SK-N-SH treated with all-trans-retinoic acid at 6 μM for 48 hours (cell line): ENCODE data around the gene BANP.

Source experiments
- ATAC-seq: fragments of 200-7000 bp; cut with Tn5 transposase; 3 replicates; pipeline ENCODE4 v1.9.1; 2020; ENCODE audit warnings: mild to moderate bottlenecking, moderate library complexity
- ARNTL ChIP-seq: fragments of 450-650 bp; formaldehyde crosslinking; IDR thresholded peaks from 2 replicates; pipeline ENCODE4 v1.5.0; 2020; ENCODE audit warnings: low read depth, mild to moderate bottlenecking, moderate library complexity, borderline replicate concordance
- BACH2 ChIP-seq: fragments of 250-450 bp; sonication (Bioruptor Pico); IDR thresholded peaks from 2 replicates; pipeline ENCODE4 v1.9.0; 2021; ENCODE audit warnings: mild to moderate bottlenecking, borderline replicate concordance
- CSDC2 ChIP-seq: fragments of 250-450 bp; sonication (Bioruptor Pico); IDR thresholded peaks from 2 replicates; pipeline ENCODE4 v1.5.0; 2020; ENCODE audit warnings: mild to moderate bottlenecking, moderate library complexity
- ESRRG ChIP-seq: fragments of 250-450 bp; sonication (Bioruptor Pico); IDR thresholded peaks from 2 replicates; pipeline ENCODE4 v1.6.1; 2021; ENCODE audit warnings: mild to moderate bottlenecking
- GLIS3 ChIP-seq: fragments of 250-450 bp; sonication (Bioruptor Pico); IDR thresholded peaks from 2 replicates; pipeline ENCODE4 v1.5.0; 2020; ENCODE audit warnings: mild to moderate bottlenecking, moderate library complexity
- ISL1 ChIP-seq: fragments of 250-450 bp; sonication (Bioruptor Pico); IDR thresholded peaks from 2 replicates; pipeline ENCODE4 v2.1.2; 2022; ENCODE audit warnings: mild to moderate bottlenecking, moderate library complexity
- OSR1 ChIP-seq: fragments of 250-450 bp; sonication (Bioruptor Pico); IDR thresholded peaks from 2 replicates; pipeline ENCODE4 v1.8.0; 2022; ENCODE audit warnings: moderate library complexity, mild to moderate bottlenecking, inconsistent platforms
- PATZ1 ChIP-seq: fragments of 250-450 bp; sonication (Bioruptor Pico); IDR thresholded peaks from 2 replicates; pipeline ENCODE4 v1.8.0; 2020; ENCODE audit warnings: mild to moderate bottlenecking, moderate library complexity, borderline replicate concordance
- PPARA ChIP-seq: fragments of 250-450 bp; sonication (Bioruptor Pico); IDR thresholded peaks from 2 replicates; pipeline ENCODE4 v1.5.0; 2020; ENCODE audit warnings: mild to moderate bottlenecking, borderline replicate concordance
- SNAI2 ChIP-seq: fragments of 250-450 bp; sonication (Bioruptor Pico); IDR thresholded peaks from 2 replicates; pipeline ENCODE4 v1.5.0; 2020; ENCODE audit warnings: mild to moderate bottlenecking, moderate library complexity
- TCF4 ChIP-seq: fragments of 250-450 bp; sonication (Bioruptor Pico); IDR thresholded peaks from 2 replicates; pipeline ENCODE4 v1.8.0; 2021; ENCODE audit warnings: mild to moderate bottlenecking, moderate library complexity, borderline replicate concordance
- TOX ChIP-seq: fragments of 250-450 bp; sonication (Bioruptor Pico); IDR thresholded peaks from 2 replicates; pipeline ENCODE4 v1.8.0; 2021; ENCODE audit warnings: mild to moderate bottlenecking, moderate library complexity, borderline replicate concordance
- ZC3H10 ChIP-seq: fragments of 250-450 bp; sonication (Bioruptor Pico); IDR thresholded peaks from 2 replicates; pipeline ENCODE4 v1.5.1; 2021; ENCODE audit warnings: mild to moderate bottlenecking, moderate library complexity
- ZFP3 ChIP-seq: fragments of 250-450 bp; sonication (Bioruptor Pico); IDR thresholded peaks from 2 replicates; pipeline ENCODE4 v1.5.0; 2020; ENCODE audit warnings: mild to moderate bottlenecking, moderate library complexity
- ZFP30 ChIP-seq: fragments of 450-650 bp; formaldehyde crosslinking; IDR thresholded peaks from 2 replicates; pipeline ENCODE4 v1.5.0; 2022; ENCODE audit warnings: mild to moderate bottlenecking, moderate library complexity
- ZNF70 ChIP-seq: fragments of 450-650 bp; formaldehyde crosslinking; IDR thresholded peaks from 2 replicates; pipeline ENCODE4 v1.5.0; 2020; ENCODE audit warnings: mild to moderate bottlenecking, moderate library complexity
- ZNF8 ChIP-seq: fragments of 450-650 bp; formaldehyde crosslinking; IDR thresholded peaks from 2 replicates; pipeline ENCODE4 v1.5.0; 2020; ENCODE audit warnings: mild to moderate bottlenecking, moderate library complexity
- TF ChIP-seq, protein P1 (sequence below): fragments of 250-450 bp; sonication (Bioruptor Pico); IDR thresholded peaks from 2 replicates; pipeline ENCODE4 v1.5.1; 2020; ENCODE audit warnings: low read depth, mild to moderate bottlenecking, moderate library complexity
- TF ChIP-seq, protein P2 (sequence below): fragments of 250-450 bp; sonication (Bioruptor Pico); IDR thresholded peaks from 2 replicates; pipeline ENCODE4 v1.5.1; 2021; ENCODE audit warnings: mild to moderate bottlenecking, moderate library complexity
- TF ChIP-seq, protein P3 (sequence below): fragments of 250-450 bp; sonication (Bioruptor Pico); IDR thresholded peaks from 2 replicates; pipeline ENCODE4 v1.5.0; 2020; ENCODE audit warnings: mild to moderate bottlenecking, moderate library complexity
- TF ChIP-seq, protein P4 (sequence below): fragments of 250-450 bp; sonication (Bioruptor Pico); IDR thresholded peaks from 2 replicates; pipeline ENCODE4 v1.8.0; 2021; ENCODE audit warnings: low read depth, mild to moderate bottlenecking, moderate library complexity, borderline replicate concordance

Gene BANP

DNA sequence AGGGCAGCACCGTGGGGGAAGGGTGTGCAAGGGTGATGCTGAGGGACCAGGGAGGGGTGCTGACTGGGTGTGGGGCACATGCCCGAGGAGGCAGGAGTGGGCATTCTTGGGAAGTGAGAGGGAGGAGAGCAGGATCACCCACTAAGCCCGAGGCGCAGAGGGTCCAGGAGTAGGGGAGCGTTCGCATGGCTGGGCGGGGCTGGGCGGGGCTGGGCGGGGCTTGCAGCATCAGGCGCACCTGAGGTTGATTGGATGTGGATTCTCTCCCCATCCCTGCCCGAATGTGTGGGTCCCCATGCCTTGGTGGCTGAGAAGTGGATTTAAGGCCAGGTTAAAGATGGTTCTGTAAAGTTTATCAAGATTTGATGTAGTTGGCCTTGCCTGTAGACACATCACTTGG, 14.2 kb downstream of the BANP start:
- ATAC-seq: no peak
- no peak for TF ChIP-seq ZNF70 (CRISPR knock-in tag)
- no peak for TF ChIP-seq CSDC2
- no peak for TF ChIP-seq OSR1 (CRISPR knock-in tag)
- TF ChIP-seq, protein P1, sequence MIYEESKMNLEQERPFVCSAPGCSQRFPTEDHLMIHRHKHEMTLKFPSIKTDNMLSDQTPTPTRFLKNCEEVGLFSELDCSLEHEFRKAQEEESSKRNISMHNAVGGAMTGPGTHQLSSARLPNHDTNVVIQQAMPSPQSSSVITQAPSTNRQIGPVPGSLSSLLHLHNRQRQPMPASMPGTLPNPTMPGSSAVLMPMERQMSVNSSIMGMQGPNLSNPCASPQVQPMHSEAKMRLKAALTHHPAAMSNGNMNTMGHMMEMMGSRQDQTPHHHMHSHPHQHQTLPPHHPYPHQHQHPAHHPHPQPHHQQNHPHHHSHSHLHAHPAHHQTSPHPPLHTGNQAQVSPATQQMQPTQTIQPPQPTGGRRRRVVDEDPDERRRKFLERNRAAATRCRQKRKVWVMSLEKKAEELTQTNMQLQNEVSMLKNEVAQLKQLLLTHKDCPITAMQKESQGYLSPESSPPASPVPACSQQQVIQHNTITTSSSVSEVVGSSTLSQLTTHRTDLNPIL (CRISPR knock-in tag): no peak
- no peak for TF ChIP-seq ZFP30 (CRISPR knock-in tag)
- TF ChIP-seq ISL1 (CRISPR knock-in tag): no peak
- TF ChIP-seq ZNF8 (CRISPR knock-in tag): no peak
- TF ChIP-seq ESRRG: no peak
- TF ChIP-seq ZC3H10 (CRISPR knock-in tag): no peak
- no peak for TF ChIP-seq TOX (CRISPR knock-in tag)
- TF ChIP-seq, protein P2, sequence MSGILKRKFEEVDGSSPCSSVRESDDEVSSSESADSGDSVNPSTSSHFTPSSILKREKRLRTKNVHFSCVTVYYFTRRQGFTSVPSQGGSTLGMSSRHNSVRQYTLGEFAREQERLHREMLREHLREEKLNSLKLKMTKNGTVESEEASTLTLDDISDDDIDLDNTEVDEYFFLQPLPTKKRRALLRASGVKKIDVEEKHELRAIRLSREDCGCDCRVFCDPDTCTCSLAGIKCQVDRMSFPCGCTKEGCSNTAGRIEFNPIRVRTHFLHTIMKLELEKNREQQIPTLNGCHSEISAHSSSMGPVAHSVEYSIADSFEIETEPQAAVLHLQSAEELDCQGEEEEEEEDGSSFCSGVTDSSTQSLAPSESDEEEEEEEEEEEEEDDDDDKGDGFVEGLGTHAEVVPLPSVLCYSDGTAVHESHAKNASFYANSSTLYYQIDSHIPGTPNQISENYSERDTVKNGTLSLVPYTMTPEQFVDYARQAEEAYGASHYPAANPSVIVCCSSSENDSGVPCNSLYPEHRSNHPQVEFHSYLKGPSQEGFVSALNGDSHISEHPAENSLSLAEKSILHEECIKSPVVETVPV (CRISPR knock-in tag): no peak

GRCh38 chr16:87966064-87966645, 14.9 kb downstream of the BANP start:
- ATAC-seq: peak; percentile 69
- TF ChIP-seq, protein P1 (CRISPR knock-in tag): no peak
- TF ChIP-seq TCF4 (CRISPR knock-in tag) (peak; percentile 47; the same call in 1 of the 2 replicates), ISL1 (CRISPR knock-in tag) (no peak), ZNF70 (CRISPR knock-in tag) (no peak)
- TF ChIP-seq, all 23 proteins: peak for 1

DNA sequence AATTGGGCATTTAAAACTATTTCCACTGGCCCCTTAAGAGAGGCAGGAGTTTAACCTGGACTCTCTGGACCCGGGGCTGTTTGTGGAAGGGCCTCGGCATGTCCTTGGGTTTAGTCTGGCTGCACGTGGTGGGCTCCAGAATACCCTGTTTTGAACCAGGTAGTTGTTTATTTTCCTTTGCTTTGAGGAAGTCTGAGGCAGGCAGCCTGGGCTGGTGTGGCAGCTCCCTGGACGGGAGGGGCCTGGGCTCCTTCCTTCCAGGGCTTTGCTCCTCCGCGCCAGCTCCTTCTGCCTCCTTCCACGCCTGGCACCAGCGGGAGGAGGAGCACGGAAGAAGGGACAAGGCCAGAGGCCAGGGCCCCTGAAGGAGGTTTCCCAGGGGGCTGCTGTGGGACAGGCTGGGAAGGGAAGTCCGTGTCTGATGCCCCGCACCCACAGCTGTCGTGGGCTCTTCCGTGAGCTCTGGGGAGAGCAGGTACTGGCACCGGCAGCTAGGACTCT, 15.5 kb downstream of the BANP start:
- TF ChIP-seq BACH2 (CRISPR knock-in tag) (no peak), ZNF8 (CRISPR knock-in tag) (no peak), SNAI2 (no peak), PPARA (CRISPR knock-in tag) (no peak), OSR1 (CRISPR knock-in tag) (no peak), ARNTL (no peak), GLIS3 (CRISPR knock-in tag) (no peak), ZFP3 (no peak), ZNF70 (CRISPR knock-in tag) (no peak), ZFP30 (CRISPR knock-in tag) (no peak), ISL1 (CRISPR knock-in tag) (no peak), TOX (CRISPR knock-in tag) (no peak), PATZ1 (CRISPR knock-in tag) (no peak), ZC3H10 (CRISPR knock-in tag) (no peak), TCF4 (CRISPR knock-in tag) (no peak)
- TF ChIP-seq, protein P2 (CRISPR knock-in tag): no peak
- TF ChIP-seq, protein P1 (CRISPR knock-in tag): no peak
- TF ChIP-seq, protein P3, sequence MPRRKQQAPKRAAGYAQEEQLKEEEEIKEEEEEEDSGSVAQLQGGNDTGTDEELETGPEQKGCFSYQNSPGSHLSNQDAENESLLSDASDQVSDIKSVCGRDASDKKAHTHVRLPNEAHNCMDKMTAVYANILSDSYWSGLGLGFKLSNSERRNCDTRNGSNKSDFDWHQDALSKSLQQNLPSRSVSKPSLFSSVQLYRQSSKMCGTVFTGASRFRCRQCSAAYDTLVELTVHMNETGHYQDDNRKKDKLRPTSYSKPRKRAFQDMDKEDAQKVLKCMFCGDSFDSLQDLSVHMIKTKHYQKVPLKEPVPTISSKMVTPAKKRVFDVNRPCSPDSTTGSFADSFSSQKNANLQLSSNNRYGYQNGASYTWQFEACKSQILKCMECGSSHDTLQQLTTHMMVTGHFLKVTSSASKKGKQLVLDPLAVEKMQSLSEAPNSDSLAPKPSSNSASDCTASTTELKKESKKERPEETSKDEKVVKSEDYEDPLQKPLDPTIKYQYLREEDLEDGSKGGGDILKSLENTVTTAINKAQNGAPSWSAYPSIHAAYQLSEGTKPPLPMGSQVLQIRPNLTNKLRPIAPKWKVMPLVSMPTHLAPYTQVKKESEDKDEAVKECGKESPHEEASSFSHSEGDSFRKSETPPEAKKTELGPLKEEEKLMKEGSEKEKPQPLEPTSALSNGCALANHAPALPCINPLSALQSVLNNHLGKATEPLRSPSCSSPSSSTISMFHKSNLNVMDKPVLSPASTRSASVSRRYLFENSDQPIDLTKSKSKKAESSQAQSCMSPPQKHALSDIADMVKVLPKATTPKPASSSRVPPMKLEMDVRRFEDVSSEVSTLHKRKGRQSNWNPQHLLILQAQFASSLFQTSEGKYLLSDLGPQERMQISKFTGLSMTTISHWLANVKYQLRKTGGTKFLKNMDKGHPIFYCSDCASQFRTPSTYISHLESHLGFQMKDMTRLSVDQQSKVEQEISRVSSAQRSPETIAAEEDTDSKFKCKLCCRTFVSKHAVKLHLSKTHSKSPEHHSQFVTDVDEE: no peak
- TF ChIP-seq, protein P4, sequence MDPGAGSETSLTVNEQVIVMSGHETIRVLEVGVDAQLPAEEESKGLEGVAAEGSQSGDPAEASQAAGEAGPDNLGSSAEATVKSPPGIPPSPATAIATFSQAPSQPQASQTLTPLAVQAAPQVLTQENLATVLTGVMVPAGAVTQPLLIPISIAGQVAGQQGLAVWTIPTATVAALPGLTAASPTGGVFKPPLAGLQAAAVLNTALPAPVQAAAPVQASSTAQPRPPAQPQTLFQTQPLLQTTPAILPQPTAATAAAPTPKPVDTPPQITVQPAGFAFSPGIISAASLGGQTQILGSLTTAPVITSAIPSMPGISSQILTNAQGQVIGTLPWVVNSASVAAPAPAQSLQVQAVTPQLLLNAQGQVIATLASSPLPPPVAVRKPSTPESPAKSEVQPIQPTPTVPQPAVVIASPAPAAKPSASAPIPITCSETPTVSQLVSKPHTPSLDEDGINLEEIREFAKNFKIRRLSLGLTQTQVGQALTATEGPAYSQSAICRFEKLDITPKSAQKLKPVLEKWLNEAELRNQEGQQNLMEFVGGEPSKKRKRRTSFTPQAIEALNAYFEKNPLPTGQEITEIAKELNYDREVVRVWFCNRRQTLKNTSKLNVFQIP: no peak
- peak; percentile 47 for ATAC-seq
